ENCODE results near the gene APP.

- no peak for TF ChIP-seq CTCF (IDR thresholded peaks at IDR 0.05)
- TF ChIP-seq POLR2A (IDR thresholded peaks at IDR 0.05), result no peak
These were observed 210.2 kb downstream of the APP start for GRCh38 chr21:25960402-25960801.
